CD4-positive, alpha-beta T cell (primary cell): Measurements from ENCODE around the gene SOS2. TPM values are rescaled to one million over a fixed set of nuclear protein-coding genes. Genes with fewer than 3 reads are reported as not detected.

Source experiments
- ATAC-seq: fragments of 200-7000 bp; cut with Tn5 transposase; one replicate; pipeline ENCODE4 v1.10.0; 2022; ENCODE audit warnings: mild to moderate bottlenecking; ENCODE audit not compliant: poor library complexity
- CTCF ChIA-PET: fragments of 350-600 bp; sonication (Branson Sonifier 250); formaldehyde crosslinking; loops from one replicate; lab custom pipeline; 2021; ENCODE audit warnings: antibody characterized with exemption, inconsistent platforms; lab: Charles Lee
- POLR2A ChIA-PET: fragments of 350-600 bp; sonication (Branson Sonifier 250); formaldehyde crosslinking; loops from one replicate; lab custom pipeline; 2021; ENCODE audit warnings: antibody characterized with exemption, inconsistent platforms; lab: Charles Lee
- DNase-seq, 14 experiments: peaks; one replicate each; pipeline ENCODE4 v3.0.0-alpha.2; 2013 to 2020; ENCODE audit warnings: mixed read lengths in 2 of 14
- H3K27ac ChIP-seq, 2 donors: one replicate each; pipeline versions ENCODE4 v1.5.1 to v1.7.0; 2013; ENCODE audit warnings: low read length in 2 of 2, low read depth in 1 of 2, mild to moderate bottlenecking in 1 of 2
- H3K27me3 ChIP-seq, 2 experiments: 1 replicate in 1 of 2; 2 replicates in 1 of 2; pipeline versions ENCODE4 v1.6.1 to v1.7.0; 2013; ENCODE audit warnings: low read length in 2 of 2, control low read depth in 1 of 2, mild to moderate bottlenecking in 1 of 2, moderate library complexity in 1 of 2; ENCODE audit not compliant: insufficient read depth in 2 of 2, control insufficient read depth in 1 of 2
- H3K36me3 ChIP-seq: one replicate; pipeline ENCODE4 v1.6.1; 2013; ENCODE audit warnings: low read length, control low read depth; ENCODE audit not compliant: insufficient read depth
- H3K4me1 ChIP-seq: one replicate; pipeline ENCODE4 v1.6.1; 2013; ENCODE audit warnings: low read length, control low read depth; ENCODE audit not compliant: insufficient read depth
- H3K4me3 ChIP-seq: one replicate; pipeline ENCODE4 v1.5.1; 2013; ENCODE audit warnings: mild to moderate bottlenecking, low read length, moderate library complexity
- H3K9me3 ChIP-seq, 2 experiments: 1 replicate in 1 of 2; 2 replicates in 1 of 2; pipeline versions ENCODE4 v1.6.1 to v1.7.0; 2013; ENCODE audit warnings: low read length in 2 of 2, mild to moderate bottlenecking in 2 of 2, control low read depth in 1 of 2, moderate library complexity in 1 of 2; ENCODE audit not compliant: control insufficient read depth in 1 of 2, insufficient read depth in 1 of 2
- H3K27ac Mint-ChIP-seq: one replicate; pipeline ENCODE4 v1.8.0; 2020; ENCODE audit warnings: mixed read lengths
- H3K27me3 Mint-ChIP-seq: one replicate; pipeline ENCODE4 v1.8.0; 2021; ENCODE audit warnings: mixed read lengths
- H3K36me3 Mint-ChIP-seq: one replicate; pipeline ENCODE4 v1.8.0; 2021; ENCODE audit warnings: low read depth, mixed read lengths
- H3K4me1 Mint-ChIP-seq: one replicate; pipeline ENCODE4 v1.8.0; 2021; ENCODE audit warnings: low read depth, mixed read lengths
- H3K4me3 Mint-ChIP-seq: one replicate; pipeline ENCODE4 v1.8.0; 2020; ENCODE audit warnings: mild to moderate bottlenecking, mixed read lengths
- H3K9me3 Mint-ChIP-seq: one replicate; pipeline ENCODE4 v1.8.0; 2020; ENCODE audit warnings: mixed read lengths
- CTCF ChIP-seq: fragments of 200-600 bp; IDR thresholded peaks from one replicate; pipeline ENCODE4 v1.8.0; 2022; ENCODE audit warnings: antibody characterized with exemption, mild to moderate bottlenecking
- intact Hi-C, 2 experiments: fragments of 100-400 bp; cut with DNase I in 1 of 2; cut with micrococcal nuclease in 1 of 2; formaldehyde crosslinking; loops; one replicate each; pipeline versions ENCODE4 v1.15.1 to v1.9.0; 2023 to 2025; cut with DNase I, micrococcal nuclease
- total RNA-seq, 174 experiments: library from RNA in 2 of 174; stranded (reverse) in 2 of 174; gene quantifications; one replicate each; pipeline ENCODE4 v1.2.3 and lab custom pipeline; 2021 to 2026

Gene SOS2
- total RNA-seq, 2 experiments from 2014 or later: 53.8 to 56.7 TPM

- no peaks in the 10 kb centered on the region for H3K9me3 ChIP-seq
- H3K4me1 Mint-ChIP-seq: no peaks in the 10 kb centered on the region
- ChIA-PET CTCF (no interaction called here), POLR2A (no interaction called here)
- ATAC-seq (no peak), DNase-seq (no peak)
- TF ChIP-seq CTCF: no peak
- peaks cover 27% of the 10 kb centered on the region for H3K36me3 Mint-ChIP-seq
- H3K4me3 ChIP-seq: no peak overlapping the region
- H3K27me3 ChIP-seq: no peaks in the 10 kb centered on the region
- intact Hi-C loops: no loop called here
- no peak overlapping the region for H3K27ac Mint-ChIP-seq
- H3K27me3 Mint-ChIP-seq: no peaks in the 10 kb centered on the region
- H3K27ac ChIP-seq: no peak overlapping the region
- no peaks in the 10 kb centered on the region for H3K9me3 Mint-ChIP-seq
- no peak overlapping the region for H3K4me3 Mint-ChIP-seq
- no peaks in the 10 kb centered on the region for H3K36me3 ChIP-seq
- H3K4me1 ChIP-seq: no peaks in the 10 kb centered on the region
These were observed 22.9 kb upstream of the SOS2 start for GRCh38 chr14:50254248-50254647.

- H3K4me3 Mint-ChIP-seq: no peak overlapping the region
- no peaks in the 10 kb centered on the region for H3K4me1 Mint-ChIP-seq
- peaks cover 30% of the 10 kb centered on the region for H3K36me3 Mint-ChIP-seq
- Histone ChIP-seq H3K4me1 (no peaks in the 10 kb centered on the region), H3K9me3 (no peaks in the 10 kb centered on the region), H3K4me3 (no peak overlapping the region), H3K27ac (no peak overlapping the region), H3K27me3 (no peaks in the 10 kb centered on the region), H3K36me3 (no peaks in the 10 kb centered on the region)
- TF ChIP-seq CTCF: no peak
- DNase-seq (no peak), ATAC-seq (no peak)
- H3K27me3 Mint-ChIP-seq: no peaks in the 10 kb centered on the region
- ChIA-PET CTCF (interaction anchor here (0.7 to 1.4 kb wide), 3 partner anchors 16 to 45 kb away, joined by 3 to 4 read pairs (median 4); no protein-coding TSS in a partner anchor), POLR2A (no interaction called here)
- no peak overlapping the region for H3K27ac Mint-ChIP-seq
- intact Hi-C loops: no loop called here
- no peaks in the 10 kb centered on the region for H3K9me3 Mint-ChIP-seq
These were observed 17.9 kb upstream of the SOS2 start for GRCh38 chr14:50249136-50249775.

- Mint-ChIP-seq H3K4me1 (no peaks in the 10 kb centered on the region), H3K9me3 (no peaks in the 10 kb centered on the region), H3K36me3 (peaks cover 15% of the 10 kb centered on the region), H3K27ac (no peak overlapping the region), H3K27me3 (no peaks in the 10 kb centered on the region), H3K4me3 (no peak overlapping the region)
- no peak for DNase-seq
- H3K9me3 ChIP-seq: no peaks in the 10 kb centered on the region
- intact Hi-C loops: no loop called here
- POLR2A ChIA-PET: no interaction called here
- TF ChIP-seq CTCF: no peak
- no peak overlapping the region for H3K27ac ChIP-seq
- CTCF ChIA-PET: no interaction called here
- ATAC-seq: no peak
- H3K4me3 ChIP-seq: no peak overlapping the region
- no peaks in the 10 kb centered on the region for H3K4me1 ChIP-seq
- H3K36me3 ChIP-seq: no peaks in the 10 kb centered on the region
- H3K27me3 ChIP-seq: no peaks in the 10 kb centered on the region
These were observed 15.9 kb upstream of the SOS2 start for GRCh38 chr14:50247245-50247644.
